ENCODE measurements around the gene PHACTR3.

DNA sequence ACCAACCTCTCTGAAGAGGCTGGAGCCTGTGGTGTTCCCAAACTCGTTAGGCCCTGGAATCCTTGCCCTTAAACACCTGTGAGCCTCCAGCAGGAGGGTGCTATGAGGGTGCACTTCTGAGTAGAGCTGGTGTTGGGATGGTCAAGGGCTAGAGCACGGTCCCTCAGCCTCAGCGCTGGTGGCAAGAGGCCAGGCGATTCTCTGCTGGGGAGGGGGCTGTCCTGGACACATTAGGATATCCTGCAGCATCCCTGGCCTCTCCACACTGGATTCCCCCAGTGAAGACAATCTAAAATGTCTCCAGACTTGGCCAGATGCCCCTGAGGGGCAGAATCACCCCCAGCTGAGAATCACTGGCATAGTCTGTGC is 171.3 kb downstream of the PHACTR3 start:
- TF ChIP-seq POLR2A (IDR thresholded peaks at IDR 0.05) (no peak), CTCF (IDR thresholded peaks at IDR 0.05) (no peak)

Measured in right lobe of liver (tissue), 4 donors.